GM12878 (cell line): ENCODE data around the gene SACS. TPM values are rescaled to one million over a fixed set of nuclear protein-coding genes. Genes with fewer than 3 reads are reported as not detected.

Experiments
- ATAC-seq: fragments of 200-7000 bp; cut with Tn5 transposase; 3 replicates; pipeline ENCODE4 v1.9.1; 2020; ENCODE audit warnings: mild to moderate bottlenecking, moderate library complexity
- BruUV-seq: library from RNA; stranded (reverse); fragments of 400-500 nt; replicated peaks from 2 replicates; lab custom pipeline; 2021; lab: Mats Ljungman, UMichigan
- CTCF ChIA-PET: fragments of 300-600 bp; sonication (Branson Sonifier 250); formaldehyde crosslinking; extraction: SDS; loops from one replicate; lab custom pipeline; 2021; ENCODE audit warnings: inconsistent platforms; lab: Yijun Ruan, JAX
- POLR2A ChIA-PET: fragments of 350-600 bp; formaldehyde crosslinking; extraction: SDS; loops from one replicate; lab custom pipeline; 2021; ENCODE audit warnings: inconsistent platforms; lab: Charles Lee
- RAD21 ChIA-PET: fragments of 300-600 bp; sonication (Branson Sonifier 250); formaldehyde crosslinking; loops from one replicate; lab custom pipeline; 2023; ENCODE audit warnings: antibody characterized with exemption; ENCODE audit not compliant: unreplicated experiment; lab: Charles Lee
- SMC1A ChIA-PET: fragments of 300-600 bp; sonication (Branson Sonifier 250); formaldehyde crosslinking; loops from one replicate; lab custom pipeline; 2023; ENCODE audit not compliant: unreplicated experiment, uncharacterized antibody; lab: Charles Lee
- DNase-seq: peaks from one replicate; pipeline ENCODE4 v3.0.0-alpha.2; 2011; ENCODE audit warnings: low read depth, low spot score
- FAIRE-seq: peaks from 3 replicates; lab custom pipeline; 2011; peaks lifted over from hg19 to GRCh38; lab: Jason Lieb, UNC
- H2AFZ ChIP-seq: 2 replicates; pipeline ENCODE4 v1.6.0; 2011; ENCODE audit warnings: low read depth, low read length, control low read depth; ENCODE audit not compliant: control insufficient read depth
- H3K27ac ChIP-seq: 2 replicates; pipeline ENCODE4 v1.5.1; 2011; ENCODE audit warnings: control low read depth; ENCODE audit not compliant: control insufficient read depth, insufficient read depth
- H3K27me3 ChIP-seq, 2 experiments: replicated peaks in 1 of 2; 2 replicates each; pipeline versions ENCODE4 v1.6.0 to v1.6.1; 2011; ENCODE audit warnings: low read length in 1 of 2; ENCODE audit not compliant: control insufficient read depth in 2 of 2, insufficient read depth in 2 of 2
- H3K36me3 ChIP-seq, 2 experiments: 2 replicates each; pipeline ENCODE4 v1.5.1; 2011; ENCODE audit warnings: low read length in 1 of 2; ENCODE audit not compliant: control insufficient read depth in 2 of 2, insufficient read depth in 2 of 2
- H3K4me1 ChIP-seq: 2 replicates; pipeline ENCODE4 v1.6.1; 2011; ENCODE audit warnings: mild to moderate bottlenecking, low read length, moderate library complexity, mixed read lengths; ENCODE audit not compliant: control insufficient read depth, insufficient read depth
- H3K4me2 ChIP-seq: 2 replicates; pipeline ENCODE4 v1.6.0; 2011; ENCODE audit warnings: control low read depth; ENCODE audit not compliant: control insufficient read depth, insufficient read depth
- H3K4me3 ChIP-seq: fragments of 200-600 bp; sonication (generic); 2 replicates; pipeline ENCODE4 v1.5.1; 2016
- H3K79me2 ChIP-seq: 2 replicates; pipeline ENCODE4 v1.6.0; 2011; ENCODE audit warnings: low read length; ENCODE audit not compliant: control insufficient read depth, insufficient read depth
- H3K9ac ChIP-seq: 2 replicates; pipeline ENCODE4 v1.8.0; 2011; ENCODE audit warnings: low read length, control low read depth, mixed read lengths; ENCODE audit not compliant: control insufficient read depth, insufficient read depth
- H3K9me3 ChIP-seq: replicated peaks from 3 replicates; pipeline ENCODE4 v1.5.1; 2011; ENCODE audit warnings: mild to moderate bottlenecking, low read length; ENCODE audit not compliant: control insufficient read depth, insufficient read depth
- H4K20me1 ChIP-seq: 2 replicates; pipeline ENCODE4 v1.6.0; 2011; ENCODE audit not compliant: control insufficient read depth, insufficient read depth
- ATF7 ChIP-seq: fragments of 450-650 bp; IDR thresholded peaks from 2 replicates; pipeline ENCODE4 v1.6.1; 2016; ENCODE audit warnings: low read depth, mild to moderate bottlenecking
- BCL3 ChIP-seq: IDR thresholded peaks from 2 replicates; pipeline ENCODE4 v1.6.1; 2011; ENCODE audit warnings: borderline replicate concordance, low read depth, mild to moderate bottlenecking, moderate library complexity, low read length; ENCODE audit not compliant: insufficient read depth, poor library complexity, severe bottlenecking
- CBFB ChIP-seq: IDR thresholded peaks from 2 replicates; pipeline ENCODE4 v1.6.1; 2016; ENCODE audit warnings: antibody characterized with exemption, low read depth
- CHD1 ChIP-seq: IDR thresholded peaks from 2 replicates; pipeline ENCODE4 v1.6.1; 2012; ENCODE audit warnings: low read depth, low read length, improper control_type of control experiment
- CUX1 ChIP-seq: IDR thresholded peaks from 2 replicates; pipeline ENCODE4 v1.6.1; 2012; ENCODE audit warnings: improper control_type of control experiment, low read depth, low read length; ENCODE audit not compliant: insufficient replicate concordance
- FOXM1 ChIP-seq: IDR thresholded peaks from 2 replicates; pipeline ENCODE4 v1.6.1; 2012; ENCODE audit warnings: low read depth, mild to moderate bottlenecking, inconsistent platforms, low read length, moderate library complexity
- KDM1A ChIP-seq: fragments of 200-600 bp; sonication (generic); IDR thresholded peaks from 2 replicates; pipeline ENCODE4 v1.6.1; 2016; ENCODE audit warnings: borderline replicate concordance
- SMC3 ChIP-seq: IDR thresholded peaks from 2 replicates; pipeline ENCODE4 v1.6.1; 2011; ENCODE audit warnings: low read length, improper control_type of control experiment, borderline replicate concordance
- STAT1 ChIP-seq: fragments of 450-650 bp; conservative IDR thresholded peaks from 2 replicates; pipeline ENCODE4 v1.6.1; 2014; ENCODE audit warnings: antibody characterized with exemption, mild to moderate bottlenecking
- ZNF687 ChIP-seq: fragments of 450-650 bp; IDR thresholded peaks from 2 replicates; pipeline ENCODE4 v1.6.1; 2017; ENCODE audit warnings: mild to moderate bottlenecking, moderate library complexity
- WGBS: methylation state at CpG from one replicate; pipeline ENCODE4 v1.1.6; 2016; ENCODE audit warnings: low lambda C conversion rate; ENCODE audit not compliant: insufficient replicate concordance, insufficient coverage; ENCODE audit errors: missing lambda C conversion rate; 5-methylcytosine and 5-hydroxymethylcytosine counted together
- in situ Hi-C: fragments of 300-500 bp; cut with MboI; formaldehyde crosslinking; loops from 9 replicates; pipeline ENCODE4 v1.14.3; 2018; ENCODE audit warnings: mixed read lengths
- intact Hi-C: fragments of 100-400 bp; cut with micrococcal nuclease; formaldehyde crosslinking; loops from one replicate; pipeline ENCODE4 v1.14.2; 2022; ENCODE audit not compliant: unreplicated experiment
- polyA plus RNA-seq, 11 experiments: library from polyadenylated mRNA; depleted of rRNA in 4 of 11; unstranded in 6 of 11; stranded (reverse) in 5 of 11; fragments of >200 nt; fragmentation: Nextera tagmentation in 4 of 11; fragmentation: Illumina TruSeq in 1 of 11; extraction: Ambion mirVana in 4 of 11; extraction: Trizol in 1 of 11; gene quantifications; 1 replicate in 1 of 11; 2 replicates in 10 of 11; pipeline versions ENCODE4 v1.2.1 to v1.2.3, GENCODE V29; 2011 to 2016; ENCODE audit warnings: inconsistent platforms in 2 of 11, missing spikeins in 2 of 11, low read depth in 1 of 11
- total RNA-seq, 4 experiments: library from RNA; depleted of rRNA in 3 of 4; stranded (reverse); fragments of >200 nt in 3 of 4; fragmentation: Illumina TruSeq in 1 of 4; extraction: Trizol in 1 of 4; gene quantifications; 2 replicates each; pipeline versions ENCODE4 v1.2.1 to v1.2.3, GENCODE V29; 2013 to 2021

SACS gene
- total and polyA plus RNA-seq, 10 of the 15 experiments (the other 5 are each of a cell fraction or from before 2014, with no cell fraction given) = 9.9 to 74.9 (median 22.1) TPM

- Histone ChIP-seq H3K4me1 (no peaks in the 10 kb centered on the region), H2AFZ (no peak overlapping the region), H3K9ac (no peak overlapping the region), H3K79me2 (no peaks in the 10 kb centered on the region), H3K27me3 (no peaks in the 10 kb centered on the region), H3K27ac (no peak overlapping the region), H4K20me1 (no peaks in the 10 kb centered on the region), H3K9me3 (peaks cover 3% of the 10 kb centered on the region), H3K4me2 (no peak overlapping the region), H3K4me3 (no peak overlapping the region), H3K36me3 (no peaks in the 10 kb centered on the region)
- TF ChIP-seq SMC3 = no peak
- TF ChIP-seq FOXM1 = no peak
- TF ChIP-seq CUX1 = no peak
- TF ChIP-seq STAT1 = no peak
- TF ChIP-seq ATF7 = no peak
- no peak for TF ChIP-seq BCL3
- TF ChIP-seq CHD1 = no peak
- TF ChIP-seq ZNF687 = no peak
- TF ChIP-seq KDM1A = no peak
- TF ChIP-seq CBFB = no peak
- in situ Hi-C loops (no loop called here), intact Hi-C loops (no loop called here)
- ChIA-PET RAD21 (no interaction called here), CTCF (interaction anchor here (0.8 kb wide), 1 partner anchor 9 kb away, joined by 3 read pairs; no protein-coding TSS in a partner anchor), POLR2A (no interaction called here), SMC1A (no interaction called here)
- ATAC-seq (no peak), DNase-seq (no peak), FAIRE-seq (no peak)
- BruUV-seq = no TSS peak
- 50% methylated on average over 1 of the region's 1 CpG for WGBS
Measured at GRCh38 chr13:23445794-23446193, 12.3 kb upstream of the SACS start.
